ENCODE results near the gene DUOX1. TPM values are rescaled to one million over a fixed set of nuclear protein-coding genes. Genes with fewer than 3 reads are reported as not detected.

The DUOX1 gene
- total RNA-seq, 1 donor from 2014 or later: 0.11 TPM

- H3K4me3 Mint-ChIP-seq: no peak overlapping the region
- no peaks in the 10 kb centered on the region for H3K9me3 Mint-ChIP-seq
- POLR2A ChIA-PET: no interaction called here
- ATAC-seq (ENCODE audit: low read depth): no peak
- CTCF ChIA-PET: interaction anchor here (1.2 kb wide), 1 partner anchor 24 kb away, joined by 3 read pairs; no protein-coding TSS in a partner anchor
- no peaks in the 10 kb centered on the region for H3K27me3 Mint-ChIP-seq
- no peak for DNase-seq
- H3K4me1 Mint-ChIP-seq: no peaks in the 10 kb centered on the region
- TF ChIP-seq, protein P1, sequence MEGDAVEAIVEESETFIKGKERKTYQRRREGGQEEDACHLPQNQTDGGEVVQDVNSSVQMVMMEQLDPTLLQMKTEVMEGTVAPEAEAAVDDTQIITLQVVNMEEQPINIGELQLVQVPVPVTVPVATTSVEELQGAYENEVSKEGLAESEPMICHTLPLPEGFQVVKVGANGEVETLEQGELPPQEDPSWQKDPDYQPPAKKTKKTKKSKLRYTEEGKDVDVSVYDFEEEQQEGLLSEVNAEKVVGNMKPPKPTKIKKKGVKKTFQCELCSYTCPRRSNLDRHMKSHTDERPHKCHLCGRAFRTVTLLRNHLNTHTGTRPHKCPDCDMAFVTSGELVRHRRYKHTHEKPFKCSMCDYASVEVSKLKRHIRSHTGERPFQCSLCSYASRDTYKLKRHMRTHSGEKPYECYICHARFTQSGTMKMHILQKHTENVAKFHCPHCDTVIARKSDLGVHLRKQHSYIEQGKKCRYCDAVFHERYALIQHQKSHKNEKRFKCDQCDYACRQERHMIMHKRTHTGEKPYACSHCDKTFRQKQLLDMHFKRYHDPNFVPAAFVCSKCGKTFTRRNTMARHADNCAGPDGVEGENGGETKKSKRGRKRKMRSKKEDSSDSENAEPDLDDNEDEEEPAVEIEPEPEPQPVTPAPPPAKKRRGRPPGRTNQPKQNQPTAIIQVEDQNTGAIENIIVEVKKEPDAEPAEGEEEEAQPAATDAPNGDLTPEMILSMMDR (IDR thresholded peaks at IDR 0.05): no peak
- intact Hi-C loops (cut with micrococcal nuclease): no loop called here
- no peaks in the 10 kb centered on the region for H3K36me3 Mint-ChIP-seq (ENCODE audit: low read depth)
- H3K27ac Mint-ChIP-seq: no peak overlapping the region
These were observed 15.0 kb downstream of the DUOX1 start for GRCh38 chr15:45144775-45145174.

DNA sequence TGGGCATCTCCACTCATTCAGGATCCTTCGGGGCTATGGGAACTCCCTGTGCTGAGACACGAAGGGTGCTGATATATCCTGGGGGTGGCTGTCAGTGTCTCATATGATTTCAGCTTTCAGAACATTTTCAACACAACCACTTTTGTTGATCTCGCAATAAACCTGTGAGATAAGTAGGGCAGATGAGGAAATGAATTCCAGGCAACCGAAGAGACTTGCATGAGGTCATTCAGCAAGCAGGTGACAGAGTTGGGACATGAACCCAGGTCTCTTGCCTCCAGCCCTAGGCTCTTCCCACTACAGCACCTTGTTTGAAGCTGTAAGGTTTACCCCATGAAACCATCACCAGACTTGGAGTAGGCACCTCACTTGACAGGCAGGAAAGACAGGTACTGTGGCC lies 16.6 kb downstream of the DUOX1 start:
- no peak overlapping the region for H3K4me3 Mint-ChIP-seq

GRCh38 chr15:45147606-45148005 lies 17.8 kb downstream of the DUOX1 start:
- intact Hi-C loops (cut with micrococcal nuclease): no loop called here
- ATAC-seq (ENCODE audit: low read depth) (no peak), DNase-seq (no peak)
- ChIA-PET POLR2A (no interaction called here), CTCF (no interaction called here)
- Mint-ChIP-seq H3K27ac (no peak overlapping the region), H3K4me1 (no peaks in the 10 kb centered on the region), H3K27me3 (no peaks in the 10 kb centered on the region), H3K4me3 (no peak overlapping the region), H3K9me3 (no peaks in the 10 kb centered on the region), H3K36me3 (ENCODE audit: low read depth) (peaks cover 11% of the 10 kb centered on the region)
- TF ChIP-seq, protein P1 (IDR thresholded peaks at IDR 0.05): no peak

More for the DNA sequence above, 16.6 kb downstream of the DUOX1 start:
- H3K9me3 Mint-ChIP-seq: no peaks in the 10 kb centered on the region
- intact Hi-C loops (cut with micrococcal nuclease): no loop called here
- ATAC-seq (ENCODE audit: low read depth): no peak
- TF ChIP-seq, protein P1 (IDR thresholded peaks at IDR 0.05): no peak
- DNase-seq: no peak
- peaks cover 3% of the 10 kb centered on the region for H3K36me3 Mint-ChIP-seq (ENCODE audit: low read depth)
- POLR2A ChIA-PET: no interaction called here
- H3K27ac Mint-ChIP-seq: no peak overlapping the region
- no peaks in the 10 kb centered on the region for H3K27me3 Mint-ChIP-seq
- CTCF ChIA-PET: interaction anchor here (0.8 kb wide), 1 partner anchor 12 kb away, joined by 3 read pairs; no protein-coding TSS in a partner anchor
- no peaks in the 10 kb centered on the region for H3K4me1 Mint-ChIP-seq

DNA sequence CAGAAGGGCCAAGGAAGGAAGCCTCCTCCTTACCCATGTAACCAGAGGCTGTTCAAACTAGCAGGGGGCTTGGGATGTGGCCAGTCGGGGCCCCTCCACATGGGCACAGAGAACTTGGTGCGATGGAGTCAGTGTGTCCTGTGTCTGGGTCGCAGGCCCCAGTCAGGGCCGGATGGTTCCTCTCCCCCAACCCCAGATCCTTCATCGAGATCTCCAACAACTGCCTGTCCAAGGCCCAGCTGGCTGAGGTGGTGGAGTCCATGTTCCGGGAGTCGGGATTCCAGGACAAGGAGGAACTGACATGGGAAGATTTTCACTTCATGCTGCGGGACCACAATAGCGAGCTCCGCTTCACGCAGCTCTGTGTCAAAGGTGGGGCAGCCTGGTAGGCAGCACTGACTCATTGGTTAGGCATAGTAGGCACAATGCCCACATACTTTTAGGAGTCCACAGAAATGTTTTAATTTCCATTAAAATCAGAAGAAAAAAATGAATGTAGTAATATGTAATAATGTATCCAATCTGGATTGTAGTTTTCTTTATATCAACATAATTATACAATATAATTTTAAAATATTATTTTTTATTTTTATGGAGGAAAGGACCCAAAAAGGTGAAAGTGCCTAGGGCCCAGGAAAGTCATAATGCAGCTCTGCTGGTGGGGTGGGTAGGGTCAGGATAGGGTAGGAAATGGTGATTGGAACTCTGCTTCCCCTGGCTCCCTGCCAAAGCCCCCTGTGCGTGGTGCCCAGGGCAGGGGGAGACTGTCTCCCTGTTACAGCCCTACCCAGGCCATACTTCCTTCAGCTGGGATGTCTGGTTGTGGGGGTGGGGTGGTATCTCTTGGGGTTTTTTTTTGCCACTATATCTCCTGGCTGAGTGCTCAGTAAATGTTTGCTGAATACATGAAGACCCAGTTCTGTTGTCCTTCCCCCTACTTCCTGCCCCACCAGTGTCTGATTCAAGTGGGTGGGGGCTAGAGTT lies 18.6 kb downstream of the DUOX1 start:
- peaks cover 11% of the 10 kb centered on the region for H3K36me3 Mint-ChIP-seq (ENCODE audit: low read depth)
- no peaks in the 10 kb centered on the region for H3K9me3 Mint-ChIP-seq
- DNase-seq (no peak), ATAC-seq (ENCODE audit: low read depth) (no peak)
- H3K4me1 Mint-ChIP-seq: no peaks in the 10 kb centered on the region
- POLR2A ChIA-PET: no interaction called here
- intact Hi-C loops (cut with micrococcal nuclease): no loop called here
- no peak overlapping the region for H3K4me3 Mint-ChIP-seq
- TF ChIP-seq, protein P1 (IDR thresholded peaks at IDR 0.05): no peak
- no peak overlapping the region for H3K27ac Mint-ChIP-seq
- H3K27me3 Mint-ChIP-seq: no peaks in the 10 kb centered on the region
- CTCF ChIA-PET: no interaction called here

- TF ChIP-seq, protein P1 (IDR thresholded peaks at IDR 0.05): no peak
- ATAC-seq (ENCODE audit: low read depth) (no peak), DNase-seq (no peak)
- ChIA-PET CTCF (no interaction called here), POLR2A (no interaction called here)
- H3K4me1 Mint-ChIP-seq: no peaks in the 10 kb centered on the region
- intact Hi-C loops (cut with micrococcal nuclease): no loop called here
- H3K4me3 Mint-ChIP-seq: no peak overlapping the region
- H3K27me3 Mint-ChIP-seq: no peaks in the 10 kb centered on the region
- H3K9me3 Mint-ChIP-seq: no peaks in the 10 kb centered on the region
- no peak overlapping the region for H3K27ac Mint-ChIP-seq
- H3K36me3 Mint-ChIP-seq (ENCODE audit: low read depth): peaks cover 11% of the 10 kb centered on the region
These were observed 19.3 kb downstream of the DUOX1 start for GRCh38 chr15:45149060-45149459.
